ENCODE measurements around the gene SS18L1.

Gene SS18L1

GRCh38 chr20:62175711-62176110 is 32.1 kb downstream of the SS18L1 start:
- DNase-seq: no peak

DNA sequence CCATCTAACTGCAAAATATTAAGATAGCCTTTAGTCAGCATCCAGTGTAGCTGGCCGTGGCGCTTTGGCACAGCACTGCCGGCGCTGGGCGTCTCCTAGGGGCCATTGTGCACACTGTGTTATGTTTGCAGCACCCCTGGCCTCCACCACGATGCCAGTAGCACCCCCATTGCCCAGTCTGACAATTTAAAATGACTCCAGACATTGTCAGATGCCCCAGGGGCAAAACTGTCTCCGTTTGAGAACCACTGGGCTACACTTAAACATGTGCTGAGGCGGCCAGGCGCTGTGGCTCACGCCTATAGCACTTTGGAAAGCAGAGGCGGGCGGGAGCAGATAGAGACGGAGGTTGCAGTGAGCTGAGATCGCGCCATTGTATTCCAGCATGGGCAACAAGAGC is 33.3 kb downstream of the SS18L1 start:
- DNase-seq: no peak

DNA sequence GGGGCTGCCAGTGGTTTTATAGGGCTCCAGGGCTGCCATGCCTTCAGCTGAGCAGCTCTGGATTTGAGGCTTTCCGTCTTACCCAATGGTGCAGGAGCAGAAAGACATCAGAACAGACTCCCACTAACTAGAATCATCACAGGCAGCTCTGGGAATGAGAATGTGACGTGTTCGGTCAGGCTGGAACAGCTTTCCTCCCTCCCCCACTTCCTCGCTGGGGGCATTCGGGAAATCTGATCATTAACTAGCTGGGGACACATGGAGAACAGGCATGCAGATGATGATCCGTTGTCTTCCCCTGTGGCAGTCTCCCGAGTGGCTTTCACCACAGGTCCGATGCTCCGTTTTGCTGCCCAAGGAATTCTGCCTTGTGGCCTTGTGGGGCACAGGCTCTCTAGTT is 33.7 kb downstream of the SS18L1 start:
- no peak for DNase-seq

DNA sequence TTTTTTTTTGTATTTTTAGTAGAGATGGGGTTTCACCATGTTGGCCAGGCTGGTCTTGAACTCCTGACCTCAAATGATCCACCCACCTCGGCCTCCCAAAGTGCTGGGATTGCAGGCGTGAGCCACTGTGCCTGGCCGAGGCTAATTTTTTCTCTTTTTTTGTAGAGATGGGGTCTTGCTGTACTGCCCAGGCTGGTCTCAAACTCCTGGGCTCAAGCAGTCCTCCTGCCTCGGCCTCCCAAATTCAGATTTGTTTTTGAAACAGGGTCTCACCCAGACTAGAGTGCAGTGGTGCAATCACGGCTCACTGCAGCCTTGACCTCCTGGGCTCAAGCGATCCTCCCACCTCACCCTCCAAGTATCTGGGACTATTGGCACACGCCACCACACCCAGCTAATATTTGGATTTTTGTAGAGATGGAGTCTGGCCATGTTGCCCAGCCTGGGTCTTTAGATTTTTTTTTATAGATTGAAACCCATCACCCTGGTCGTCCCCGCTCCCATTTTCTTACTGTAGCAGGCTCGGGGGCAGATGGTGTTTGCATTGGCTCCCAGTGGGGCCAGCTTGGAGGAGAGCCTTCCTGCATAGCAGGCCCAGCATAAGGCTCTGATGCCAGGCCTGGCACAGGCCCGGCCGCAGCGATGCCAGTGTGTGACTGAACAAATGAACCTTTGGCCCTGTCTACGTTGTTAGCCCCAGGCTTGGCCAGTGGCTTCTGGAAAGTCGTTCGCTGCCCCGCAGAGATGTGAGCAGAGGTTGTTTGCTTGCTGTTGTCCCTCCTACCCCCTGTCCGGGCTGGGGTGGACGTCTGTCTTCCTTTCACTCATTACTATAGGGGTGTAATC is 35.0 kb downstream of the SS18L1 start:
- no peak for DNase-seq

DNA sequence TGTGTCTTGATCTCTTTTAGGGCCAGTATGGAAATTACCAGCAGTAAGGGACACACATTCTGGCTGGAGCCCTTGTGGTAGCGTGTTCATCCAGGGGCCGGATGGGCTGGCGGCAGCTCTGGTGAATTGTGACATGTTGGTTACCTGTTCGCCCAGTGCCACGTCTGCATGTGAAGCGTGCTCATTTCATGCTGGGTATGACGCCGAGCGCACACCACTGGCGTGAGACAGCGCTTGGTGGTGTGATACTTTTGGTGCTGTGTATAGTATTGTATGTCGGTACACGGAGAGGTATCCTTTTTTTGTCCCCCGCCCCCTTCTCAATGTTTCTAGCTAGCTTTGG is 35.6 kb downstream of the SS18L1 start:
- DNase-seq: no peak

DNA sequence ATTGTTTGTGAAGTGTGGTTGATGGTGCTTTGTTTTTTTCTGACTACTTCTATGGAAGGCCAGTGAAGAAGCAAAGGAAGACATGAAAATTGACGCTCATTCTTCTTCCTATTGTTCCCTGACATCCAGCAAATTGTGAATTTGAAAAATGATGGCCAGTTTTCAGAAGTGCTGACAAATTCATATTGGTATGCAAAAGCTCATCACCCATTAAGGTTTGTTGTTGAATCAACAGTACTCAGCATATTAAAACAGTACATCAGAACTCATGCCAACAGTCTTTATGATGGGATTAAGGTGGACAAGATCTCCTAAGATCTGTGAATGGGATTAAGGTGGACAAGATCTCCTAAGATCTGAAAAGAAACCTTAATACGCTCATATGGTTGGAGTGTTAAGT is 38.2 kb downstream of the SS18L1 start:
- no peak for DNase-seq

DNA sequence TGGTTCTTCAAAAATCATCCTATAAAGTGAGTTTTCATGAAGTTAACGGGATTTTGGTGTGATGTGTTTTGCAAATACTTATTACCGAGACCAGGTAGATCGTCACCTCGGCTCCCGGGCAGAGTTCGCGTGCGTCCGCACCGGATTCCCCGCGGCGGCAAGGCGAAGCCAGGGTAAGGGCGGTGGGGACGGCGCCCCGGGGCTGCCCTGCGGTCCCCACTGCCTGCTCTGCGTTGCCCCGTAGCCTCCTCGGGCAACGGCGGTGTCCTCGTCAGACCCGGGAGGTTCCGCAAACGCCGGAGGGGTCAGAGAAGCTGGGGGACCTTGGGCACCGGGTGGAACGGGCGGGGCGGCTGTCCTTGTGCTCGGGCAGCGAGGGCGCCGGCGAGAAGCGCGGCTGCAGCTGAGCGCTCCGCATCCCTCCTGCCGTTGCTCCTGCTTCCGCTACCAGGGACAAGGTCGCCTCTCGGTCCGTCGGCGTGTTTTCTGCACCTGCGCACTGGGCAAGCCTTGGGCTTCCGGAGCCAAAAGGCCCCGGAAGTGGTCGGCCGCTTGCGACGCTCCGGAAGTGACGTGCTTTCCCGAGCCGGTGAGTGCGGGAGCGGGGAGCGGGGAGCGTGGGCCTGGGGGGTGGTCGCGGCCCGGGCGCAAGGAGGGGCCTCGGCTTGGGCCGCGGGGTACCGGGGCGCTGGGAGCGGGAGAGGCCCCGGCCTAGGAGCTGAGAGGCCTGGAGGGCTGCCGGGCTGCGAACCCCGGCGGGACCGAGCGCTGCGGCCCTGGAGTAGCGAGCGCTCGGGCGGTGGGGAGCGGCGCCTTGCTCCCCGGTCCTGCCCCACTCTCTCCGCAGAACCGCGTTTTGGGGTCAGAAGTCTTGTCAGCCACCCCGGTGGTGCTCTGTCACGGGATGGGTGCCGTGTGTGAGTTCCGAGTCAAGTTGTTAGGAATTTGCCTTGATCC is 39.2 kb downstream of the SS18L1 start, which contains the start of gene MTG2:
Gene MTG2, plus strand, starts transcription at position 560 of the 957 bp plus-strand sequence. CDS start 10,393 bp downstream, outside the sequence.
- peak; percentile 92 for DNase-seq

DNA sequence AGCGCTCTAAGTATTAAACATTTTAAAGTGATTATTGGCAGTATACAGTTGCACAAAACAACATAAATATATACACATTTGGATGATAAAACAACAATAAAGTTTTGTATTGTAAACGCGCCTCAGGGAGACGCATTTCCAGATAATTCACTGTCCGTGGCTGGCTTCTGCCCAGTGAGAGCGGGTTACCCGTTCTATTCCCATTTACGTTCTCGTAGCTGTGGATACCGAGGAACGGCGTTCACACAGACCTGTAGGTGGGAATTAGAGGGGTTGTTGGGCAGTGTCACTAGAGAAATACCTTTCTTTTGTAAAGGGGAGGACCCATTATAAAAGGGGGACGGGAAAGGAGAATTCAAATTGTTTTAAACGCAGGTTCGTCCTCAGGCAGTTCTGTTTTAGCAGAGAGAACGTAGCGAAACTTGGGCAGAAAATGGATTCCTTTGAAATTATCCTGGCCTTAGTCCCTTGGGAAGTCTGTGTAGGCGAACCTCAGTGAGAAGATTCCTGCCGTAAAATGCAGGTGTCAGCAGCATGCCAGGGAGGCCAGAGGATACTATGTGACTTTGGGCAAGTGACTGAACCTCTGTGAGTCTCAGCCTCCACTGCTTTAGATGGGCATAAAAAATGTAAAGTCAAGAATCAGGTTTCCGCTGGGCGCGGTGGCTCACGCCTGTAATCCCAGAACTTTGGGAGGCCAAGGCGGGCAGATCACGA is 40.0 kb downstream of the SS18L1 start:
- no peak for DNase-seq

DNA sequence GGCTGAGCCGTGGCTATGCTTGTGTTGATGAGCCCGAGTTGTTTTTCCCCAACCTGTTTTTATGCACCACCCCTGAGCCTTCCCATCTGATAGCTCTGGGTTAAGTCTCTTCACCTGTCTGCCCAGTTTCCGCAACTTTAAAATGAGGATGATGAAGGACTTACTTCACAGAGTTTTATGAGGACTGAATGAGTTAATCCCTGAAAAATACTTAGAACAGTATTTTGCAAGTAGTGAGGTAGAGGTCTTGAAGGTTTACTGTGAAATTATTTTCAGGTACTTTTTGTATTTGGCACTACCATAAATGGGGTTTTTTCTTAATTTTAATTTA is 42.5 kb downstream of the SS18L1 start:
- no peak for DNase-seq

GRCh38 chr20:62186887-62187866 is 43.6 kb downstream of the SS18L1 start:
- no peak for DNase-seq

DNA sequence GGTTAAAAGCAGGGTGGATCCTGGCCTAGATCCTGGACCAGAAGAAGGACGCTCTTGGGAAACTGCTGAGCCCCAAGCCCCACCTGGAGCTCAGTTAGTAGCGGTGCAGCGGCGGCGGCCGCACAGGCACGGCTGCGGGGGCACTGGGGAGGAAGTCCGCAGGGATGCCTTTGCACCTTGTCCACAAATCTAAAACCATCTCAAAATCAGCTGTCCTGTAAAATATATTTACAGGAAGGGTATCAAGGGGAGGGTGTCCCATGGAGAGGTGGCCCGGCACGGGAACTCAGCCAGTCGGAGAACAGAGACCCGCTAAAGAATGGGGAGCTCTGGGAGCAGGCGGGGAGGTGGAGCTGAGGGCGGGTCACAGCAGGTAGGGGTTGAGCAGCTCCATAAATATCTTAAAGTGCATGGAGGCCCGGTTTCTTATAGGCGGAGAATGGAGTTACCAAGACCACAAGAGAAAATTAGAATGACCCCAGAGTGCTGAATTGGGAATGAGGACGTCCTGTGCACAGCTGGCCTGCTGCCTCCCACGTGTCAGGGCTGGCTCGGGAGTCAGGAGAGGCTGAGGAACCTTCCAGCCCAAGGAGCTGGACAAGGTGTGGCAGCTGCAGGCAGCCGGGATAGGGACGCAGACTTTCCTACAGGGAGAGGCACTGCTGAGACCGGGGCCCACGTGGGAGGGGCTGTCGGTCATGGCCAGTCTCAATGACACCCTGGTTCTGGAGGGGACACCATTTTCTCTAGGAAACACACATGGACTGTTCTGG is 47.3 kb downstream of the SS18L1 start:
- no peak for DNase-seq

DNA sequence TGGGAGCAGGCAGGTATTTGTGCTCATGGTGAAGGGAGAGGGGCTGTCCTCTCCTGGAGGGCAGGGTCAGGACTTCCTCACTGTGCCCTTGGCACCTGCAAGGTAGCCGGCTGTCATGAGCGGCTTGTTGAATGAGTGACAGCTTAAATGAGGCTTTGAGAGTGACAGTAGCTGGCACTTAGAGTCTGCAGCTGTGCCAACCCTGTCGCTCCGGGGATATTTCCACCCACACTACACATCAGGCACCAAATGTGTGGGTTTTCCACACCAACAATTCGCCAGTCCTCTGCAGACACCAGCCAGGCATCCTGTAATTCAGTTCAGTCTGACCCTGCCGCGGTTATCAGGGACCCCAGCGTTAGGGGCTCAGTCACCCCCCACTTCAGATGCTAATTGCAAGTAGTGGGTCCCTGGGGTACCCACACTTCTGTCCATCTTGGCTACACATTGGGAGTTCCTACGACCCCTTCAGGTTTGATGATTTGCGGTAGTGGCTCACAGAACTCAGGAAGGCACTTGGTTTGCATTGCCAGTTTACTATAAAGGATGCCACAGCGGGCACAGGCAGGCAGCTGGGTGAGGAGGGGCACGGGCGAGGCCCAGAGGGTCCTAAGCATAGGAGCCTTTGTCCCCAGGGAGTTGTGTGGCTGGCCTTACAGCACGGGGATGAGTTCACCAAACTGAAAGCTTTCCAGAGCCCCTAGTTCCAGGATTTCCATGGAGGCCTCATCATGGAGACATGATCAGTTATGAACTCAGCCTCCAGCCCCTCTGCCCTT is 48.4 kb downstream of the SS18L1 start:
- no peak for DNase-seq

GRCh38 chr20:62192635-62193034 is 49.1 kb downstream of the SS18L1 start:
- DNase-seq: no peak

DNA sequence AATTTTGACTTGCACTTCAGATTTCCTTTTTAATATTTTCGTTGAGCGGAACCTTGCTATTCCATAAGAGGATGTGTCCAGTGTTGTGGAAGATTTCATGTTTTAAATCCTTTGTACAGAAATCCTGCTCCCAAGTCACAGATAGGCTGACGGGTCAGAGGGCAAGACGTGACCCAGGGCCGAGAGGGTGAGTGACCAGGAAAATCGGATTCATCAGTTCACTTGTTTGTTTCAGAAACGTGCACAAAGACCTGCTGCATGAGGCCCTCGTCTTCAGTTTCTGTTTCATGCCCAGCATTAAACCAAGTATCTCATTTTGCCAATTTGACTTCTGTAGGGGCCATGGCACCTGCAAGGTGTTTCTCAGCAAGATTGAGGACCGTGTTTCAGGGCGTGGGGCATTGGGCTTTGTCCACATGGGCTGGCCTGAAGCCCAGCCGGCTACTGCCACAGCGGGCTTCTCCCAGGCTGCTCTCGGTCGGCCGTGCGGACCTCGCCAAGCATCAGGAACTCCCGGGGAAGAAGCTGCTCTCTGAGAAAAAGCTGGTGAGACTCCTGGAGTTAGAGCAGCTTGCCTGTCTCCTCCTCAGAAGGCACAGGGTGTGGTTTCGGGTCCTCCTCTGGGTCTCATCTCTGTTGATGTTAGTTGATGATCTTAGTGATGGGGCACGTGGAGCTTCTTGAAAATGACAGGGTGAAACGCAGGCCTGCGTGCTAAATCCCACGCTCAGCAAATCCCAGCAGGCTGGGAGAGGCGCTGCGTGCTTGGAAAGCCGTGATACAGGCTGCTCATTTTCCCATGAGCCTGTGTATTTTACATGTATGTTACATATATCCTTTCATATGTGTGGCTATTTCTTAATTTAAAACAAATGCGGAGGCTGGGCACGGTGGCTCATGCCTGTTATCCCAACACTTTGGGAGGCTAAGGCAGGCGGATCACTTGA is 49.8 kb downstream of the SS18L1 start:
- no peak for DNase-seq

- DNase-seq: no peak
Measured at GRCh38 chr20:62195075-62195405, 51.5 kb downstream of the SS18L1 start.

DNA sequence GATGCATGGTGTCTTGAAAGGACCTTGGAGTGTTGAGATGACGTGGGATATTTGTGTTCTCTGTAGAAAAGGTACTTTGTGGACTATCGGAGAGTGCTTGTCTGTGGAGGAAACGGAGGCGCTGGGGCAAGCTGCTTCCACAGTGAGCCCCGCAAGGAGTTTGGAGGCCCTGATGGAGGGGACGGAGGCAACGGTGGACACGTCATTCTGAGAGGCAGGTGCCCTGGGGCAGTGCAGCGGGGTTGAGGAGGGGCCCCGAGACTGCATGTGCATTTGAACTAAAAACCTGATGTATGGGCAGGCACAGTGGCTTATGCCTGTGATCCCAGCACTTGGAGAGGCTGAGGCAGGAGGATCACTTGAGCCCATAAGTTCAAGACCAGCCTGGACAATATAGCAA is 52.2 kb downstream of the SS18L1 start:
- DNase-seq: no peak

GRCh38 chr20:62196286-62196685 is 52.7 kb downstream of the SS18L1 start:
- DNase-seq: no peak

- no peak for DNase-seq
Measured at GRCh38 chr20:62197311-62197710, 53.7 kb downstream of the SS18L1 start.

GRCh38 chr20:62197801-62198200 is 54.2 kb downstream of the SS18L1 start:
- DNase-seq: no peak

Measured in activated CD4-positive, alpha-beta T cell treated with anti-CD3 and anti-CD28 coated beads, Interleukin-2, amount 50 U/mL, for 1 hour (primary cell).